Activated CD4-positive, alpha-beta T cell treated with anti-CD3 and anti-CD28 coated beads for 1 hour (primary cell): ENCODE measurements around the gene HNRNPUL1.
A peak's percentile ranks its signal among the peaks of the same experiment; 100 is the strongest.
"Not testable (repeated sequence)": the region's sequence is repeated elsewhere in the genome, so short reads cannot be mapped to it uniquely, and the experiment has no call there.

ENCODE experiments used
- DNase-seq: peaks from one replicate; pipeline ENCODE4 v3.0.0-alpha.2; 2020

The HNRNPUL1 gene

DNA sequence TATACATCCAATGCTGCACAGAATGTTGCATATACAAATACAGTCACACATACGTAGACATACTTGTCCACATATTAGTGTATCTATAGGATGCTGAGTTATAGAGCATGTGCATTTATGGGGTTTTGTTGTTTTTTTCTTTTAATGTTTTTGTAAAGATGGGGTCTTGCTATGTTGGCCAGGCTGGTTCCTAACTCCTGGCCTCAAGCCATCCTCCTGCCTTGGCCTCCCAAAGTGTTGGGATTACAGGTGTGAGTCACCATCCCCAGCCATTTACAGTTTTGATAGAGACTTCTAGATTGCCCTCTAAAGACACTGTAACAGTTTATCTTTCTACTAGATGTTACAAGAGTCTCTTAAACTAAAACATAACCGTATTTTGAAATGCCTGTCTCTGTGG lies 14.3 kb downstream of the HNRNPUL1 start:
- DNase-seq = no peak

DNA sequence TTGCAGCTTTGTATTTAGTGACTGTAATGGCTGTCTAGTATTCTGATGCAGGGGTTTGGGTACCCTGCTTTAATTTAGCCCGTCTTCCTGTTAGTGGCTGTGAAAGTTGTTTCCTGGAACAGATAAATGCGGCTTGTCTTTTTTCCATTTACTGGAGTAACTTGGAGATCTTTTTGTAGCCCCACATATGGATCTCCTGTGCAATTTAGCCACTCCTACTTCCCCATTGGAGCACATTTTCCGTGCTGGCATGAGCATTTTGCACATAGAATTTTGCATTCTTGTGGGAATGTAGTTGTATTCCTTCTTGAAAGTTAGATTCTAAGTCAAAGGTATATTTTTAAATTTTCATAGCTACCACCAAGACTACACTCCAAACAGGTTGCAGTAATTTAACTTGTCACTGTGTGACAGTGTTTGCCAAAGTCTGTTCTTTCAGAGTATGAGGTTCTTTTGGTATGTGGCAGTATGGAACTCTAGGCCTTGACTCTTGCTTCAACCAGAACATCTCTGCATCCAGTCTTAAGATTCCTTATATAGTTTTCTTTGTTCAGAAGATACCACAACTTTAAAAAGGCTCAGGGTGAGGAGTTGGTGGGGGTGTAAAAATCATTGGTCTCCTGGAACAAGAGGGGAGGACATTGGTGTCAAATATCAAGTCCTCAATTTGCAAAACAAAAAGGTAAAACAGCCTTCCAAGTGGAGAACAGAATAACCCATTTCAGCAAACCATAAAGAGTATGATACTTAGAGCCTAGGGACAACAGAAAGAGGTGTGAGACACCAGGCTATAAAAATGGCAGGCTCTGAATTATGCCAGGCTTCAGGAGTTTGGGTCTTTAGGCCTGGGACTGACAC lies 24.7 kb downstream of the HNRNPUL1 start:
- no peak for DNase-seq

DNA sequence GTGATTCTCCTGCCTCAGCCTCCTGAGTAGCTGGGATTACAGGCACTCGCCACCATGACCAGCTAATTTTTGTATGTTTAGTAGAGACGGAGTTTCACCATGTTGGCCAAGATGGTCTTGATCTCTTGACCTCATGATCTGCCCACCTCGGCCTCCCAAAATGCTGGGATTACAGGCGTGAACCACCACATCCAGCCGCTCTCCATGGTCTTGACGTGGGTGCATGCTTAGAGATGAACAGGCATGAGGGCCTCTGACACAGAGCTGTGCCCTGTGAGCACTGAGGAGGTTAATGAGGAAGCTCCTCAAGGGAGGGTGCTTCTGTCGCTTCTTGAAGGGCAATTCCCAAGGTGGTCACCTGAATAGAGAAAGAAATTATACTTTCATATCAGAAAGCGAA lies 25.6 kb downstream of the HNRNPUL1 start:
- not testable (repeated sequence) for DNase-seq

DNA sequence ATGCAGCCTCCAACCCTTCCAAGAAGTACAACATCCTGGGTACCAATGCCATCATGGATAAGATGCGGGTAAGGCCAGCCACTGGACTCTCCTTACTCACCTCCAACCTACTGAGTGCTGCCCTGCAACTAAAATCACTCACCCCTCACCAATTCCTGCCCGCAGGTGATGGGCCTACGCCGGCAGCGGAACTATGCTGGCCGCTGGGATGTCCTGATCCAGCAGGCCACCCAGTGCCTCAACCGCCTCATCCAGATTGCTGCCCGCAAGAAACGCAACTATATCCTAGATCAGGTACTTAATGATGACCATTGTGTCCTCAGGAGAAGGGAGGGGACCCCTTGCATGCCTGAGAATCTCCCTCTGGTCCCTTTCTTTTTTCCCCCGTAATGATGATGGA lies 30.2 kb downstream of the HNRNPUL1 start:
- DNase-seq = no peak

DNA sequence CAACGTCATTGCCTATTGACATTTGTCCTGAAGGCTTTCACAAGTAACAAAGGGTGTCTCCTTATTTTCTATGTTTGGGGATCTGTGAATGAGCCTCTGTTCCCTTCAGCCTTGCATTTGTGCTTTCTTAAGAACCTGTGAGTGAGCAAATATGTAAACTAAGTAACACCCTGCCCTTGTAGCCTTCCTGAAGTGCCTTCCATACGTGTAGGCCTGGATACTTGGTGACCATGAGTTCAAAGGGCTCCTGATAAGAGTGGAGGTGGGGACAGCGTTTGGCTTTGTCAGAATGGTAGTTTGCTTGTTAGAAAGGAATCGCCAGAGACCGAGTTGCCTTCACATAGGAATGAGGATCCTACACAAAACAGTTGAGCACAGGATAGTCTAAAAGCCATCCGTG lies 31.3 kb downstream of the HNRNPUL1 start:
- DNase-seq = no peak

DNA sequence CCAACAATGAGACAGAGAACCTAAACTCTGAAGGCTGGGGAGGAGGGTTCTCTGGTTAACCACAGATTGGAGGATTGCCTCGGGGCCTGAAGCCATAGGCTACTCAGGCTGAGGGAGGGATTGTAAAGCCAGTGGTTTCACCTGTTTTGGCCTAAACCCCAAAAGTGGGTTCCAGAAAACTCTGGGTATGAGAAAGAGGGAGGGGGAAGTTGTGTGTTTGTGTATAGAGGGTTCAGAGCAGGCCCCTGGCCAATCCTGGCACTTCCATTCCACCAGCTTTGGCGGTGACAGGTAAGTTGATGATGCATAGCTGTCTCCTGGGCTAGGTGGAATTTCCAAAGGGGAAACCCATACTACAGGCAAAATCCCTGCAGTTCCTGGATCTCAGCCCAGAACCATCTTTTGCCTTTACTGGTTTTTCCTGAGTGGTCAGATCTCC lies 32.3 kb downstream of the HNRNPUL1 start:
- no peak for DNase-seq

DNA sequence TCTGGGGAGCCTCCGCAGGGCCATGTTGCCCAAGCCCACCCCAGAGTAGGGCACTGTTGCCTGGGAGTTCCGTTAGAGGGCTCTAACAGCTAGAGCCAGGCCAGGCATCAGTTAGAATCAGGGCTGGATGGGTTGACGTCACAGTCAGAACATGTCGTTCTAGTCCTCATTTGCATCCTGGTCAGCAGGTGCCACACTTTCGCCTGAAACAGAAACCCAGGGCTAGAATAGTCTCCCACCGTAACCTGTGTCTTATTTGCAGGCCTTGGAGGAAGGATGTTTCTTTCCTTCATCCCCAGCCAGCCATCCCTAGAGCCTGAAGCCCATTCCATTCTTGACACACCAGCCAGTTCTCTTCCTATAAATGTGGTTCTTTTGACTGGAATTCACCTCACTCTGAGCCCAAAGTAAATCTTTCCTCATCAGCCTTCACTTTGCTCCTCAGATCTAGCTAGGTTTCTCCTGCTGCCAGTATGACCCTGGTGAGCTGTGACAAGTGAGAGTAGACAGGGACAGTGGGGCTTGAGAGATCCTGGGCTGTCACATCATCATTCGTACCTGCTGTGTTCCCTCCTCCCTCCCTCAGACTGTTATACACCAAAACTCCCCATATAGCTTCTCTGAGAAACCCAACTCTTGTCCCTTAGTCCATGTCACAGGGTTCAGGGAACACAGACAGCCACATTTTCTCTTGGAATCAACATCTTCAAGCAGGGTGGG lies 33.6 kb downstream of the HNRNPUL1 start:
- no peak for DNase-seq

DNA sequence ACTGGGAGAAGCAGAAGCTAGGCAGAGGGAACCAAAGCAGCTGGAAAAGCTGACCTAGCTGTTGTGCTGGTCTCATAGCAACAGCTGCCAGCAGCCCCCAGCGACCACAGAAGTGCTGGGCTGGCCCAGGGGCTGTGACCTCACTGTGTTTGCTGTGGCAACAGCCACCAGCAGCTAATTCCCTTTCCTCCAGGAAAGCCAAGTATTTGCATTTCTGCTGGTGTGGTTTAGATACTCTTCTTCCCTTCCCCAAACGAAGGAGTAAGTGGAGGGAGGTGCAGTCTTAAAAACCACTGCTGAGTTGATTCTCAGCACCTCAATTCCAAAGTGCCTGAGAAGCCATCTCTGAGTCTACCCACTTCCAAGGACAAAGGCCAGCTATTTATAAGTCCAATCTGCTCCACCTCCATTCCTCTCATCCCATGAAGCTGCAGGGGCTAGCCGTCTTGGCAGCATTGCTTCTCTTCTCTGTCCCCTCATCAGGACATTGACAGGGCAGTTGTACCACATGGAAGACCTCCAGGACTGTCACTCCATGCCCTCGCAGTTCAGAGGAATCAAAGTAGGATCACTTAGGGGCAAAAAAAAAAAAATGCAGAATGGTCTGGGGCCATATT lies 34.3 kb downstream of the HNRNPUL1 start:
- DNase-seq = no peak

DNA sequence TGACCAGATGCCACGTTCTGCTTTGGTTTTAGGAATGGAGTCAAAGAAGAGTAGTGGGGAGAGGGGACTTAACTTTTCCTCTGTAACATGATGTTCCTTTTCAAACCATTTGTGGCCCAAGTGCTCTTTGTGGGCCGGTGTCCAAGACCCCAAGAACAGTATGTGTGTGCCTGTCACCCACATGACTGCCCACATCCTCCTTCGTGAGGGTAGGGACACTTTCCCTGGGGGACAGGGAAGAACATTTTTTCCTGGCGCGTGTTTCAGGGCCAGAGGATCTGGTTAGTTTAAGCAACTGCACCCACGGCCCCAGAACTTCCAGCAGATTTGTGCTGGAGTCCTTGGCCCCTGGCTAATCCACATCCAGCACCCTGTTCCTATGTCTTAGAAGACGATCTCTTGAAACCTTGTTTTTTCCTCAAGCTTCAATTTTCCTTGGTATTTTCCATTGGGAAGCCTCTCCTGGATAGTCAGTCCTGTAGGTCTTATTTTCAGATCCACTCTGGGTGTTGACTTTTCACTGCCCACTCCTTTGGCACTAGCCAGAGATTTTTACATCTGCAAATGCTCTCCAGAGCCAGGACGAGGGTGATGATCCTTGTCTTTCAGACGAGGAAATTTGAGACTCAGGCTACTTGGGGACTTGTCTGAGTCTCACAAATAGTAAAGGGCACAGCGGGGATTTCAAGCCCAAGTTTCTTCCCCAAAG lies 35.0 kb downstream of the HNRNPUL1 start:
- DNase-seq = no peak

DNA sequence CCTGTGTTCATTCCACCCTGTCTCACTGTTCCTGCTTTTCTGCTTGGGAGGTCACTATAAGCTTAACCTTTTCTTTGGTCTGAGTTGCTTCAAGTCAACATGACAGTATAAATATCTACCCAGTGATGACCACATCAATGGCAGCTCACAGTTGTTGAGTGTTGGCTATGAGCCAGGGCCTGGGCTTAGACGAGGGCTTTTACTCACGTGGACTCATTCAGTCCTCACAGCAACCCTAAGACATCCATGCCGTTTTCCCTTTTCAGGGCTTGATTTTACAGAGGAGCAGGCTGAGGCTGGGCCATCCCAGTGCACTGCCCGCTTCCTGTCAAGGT lies 35.5 kb downstream of the HNRNPUL1 start:
- DNase-seq = no peak

DNA sequence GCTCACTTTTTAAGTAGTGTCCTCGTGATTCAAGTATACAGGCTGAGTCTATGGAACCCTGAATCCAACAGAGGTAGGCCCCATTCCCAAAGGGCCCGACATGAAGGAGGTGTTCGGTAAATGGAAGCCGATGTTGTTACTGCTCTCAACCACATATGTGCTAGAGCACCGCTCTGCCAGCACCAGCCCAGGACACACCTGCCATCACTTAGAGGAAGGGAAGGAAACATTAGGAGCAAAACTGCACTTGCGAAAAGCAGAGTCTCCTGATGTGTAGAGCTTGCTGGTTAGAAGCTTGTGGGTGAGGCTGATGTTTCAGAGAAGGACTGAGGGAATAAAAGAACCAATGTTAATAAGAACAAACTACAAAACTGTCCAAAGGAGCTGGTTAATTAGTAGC lies 36.4 kb downstream of the HNRNPUL1 start:
- DNase-seq = no peak

DNA sequence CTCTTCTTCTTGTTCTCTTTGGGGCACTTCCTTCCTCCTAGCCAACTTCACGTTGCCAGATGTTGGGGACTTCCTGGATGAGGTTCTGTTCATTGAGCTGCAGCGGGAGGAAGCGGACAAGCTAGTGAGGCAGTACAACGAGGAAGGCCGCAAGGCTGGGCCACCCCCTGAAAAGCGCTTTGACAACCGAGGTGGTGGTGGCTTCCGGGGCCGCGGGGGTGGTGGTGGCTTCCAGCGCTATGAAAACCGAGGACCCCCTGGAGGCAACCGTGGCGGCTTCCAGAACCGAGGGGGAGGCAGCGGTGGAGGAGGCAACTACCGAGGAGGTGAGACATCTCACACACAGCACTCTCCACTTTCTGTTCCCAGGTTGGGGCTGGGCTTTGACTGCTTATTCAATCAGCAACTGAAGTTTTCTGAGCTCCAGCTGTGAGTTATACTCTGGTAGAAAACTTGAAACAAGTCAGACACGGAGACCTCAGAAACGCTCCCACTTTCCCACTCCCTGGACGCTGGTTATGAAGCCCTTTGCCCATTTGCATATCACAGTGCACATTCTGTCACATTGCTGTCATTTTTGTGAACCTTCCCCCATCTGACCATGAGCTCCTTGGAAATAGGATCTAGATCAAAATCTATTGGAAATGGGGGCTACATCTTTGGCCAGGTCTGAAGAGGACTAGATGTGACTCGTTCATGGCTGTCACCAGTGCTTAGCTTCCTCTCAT lies 38.6 kb downstream of the HNRNPUL1 start:
- no peak for DNase-seq

DNA sequence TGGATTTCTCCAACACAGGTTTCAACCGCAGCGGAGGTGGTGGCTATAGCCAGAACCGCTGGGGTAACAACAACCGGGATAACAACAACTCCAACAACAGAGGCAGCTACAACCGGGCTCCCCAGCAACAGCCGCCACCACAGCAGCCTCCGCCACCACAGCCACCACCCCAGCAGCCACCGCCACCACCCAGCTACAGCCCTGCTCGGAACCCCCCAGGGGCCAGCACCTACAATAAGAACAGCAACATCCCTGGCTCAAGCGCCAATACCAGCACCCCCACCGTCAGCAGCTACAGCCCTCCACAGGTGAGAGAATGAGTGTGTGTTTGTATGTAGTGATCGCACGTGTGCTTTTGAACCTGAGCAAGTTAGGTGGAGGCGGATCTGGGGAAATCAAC lies 39.8 kb downstream of the HNRNPUL1 start:
- no peak for DNase-seq

DNA sequence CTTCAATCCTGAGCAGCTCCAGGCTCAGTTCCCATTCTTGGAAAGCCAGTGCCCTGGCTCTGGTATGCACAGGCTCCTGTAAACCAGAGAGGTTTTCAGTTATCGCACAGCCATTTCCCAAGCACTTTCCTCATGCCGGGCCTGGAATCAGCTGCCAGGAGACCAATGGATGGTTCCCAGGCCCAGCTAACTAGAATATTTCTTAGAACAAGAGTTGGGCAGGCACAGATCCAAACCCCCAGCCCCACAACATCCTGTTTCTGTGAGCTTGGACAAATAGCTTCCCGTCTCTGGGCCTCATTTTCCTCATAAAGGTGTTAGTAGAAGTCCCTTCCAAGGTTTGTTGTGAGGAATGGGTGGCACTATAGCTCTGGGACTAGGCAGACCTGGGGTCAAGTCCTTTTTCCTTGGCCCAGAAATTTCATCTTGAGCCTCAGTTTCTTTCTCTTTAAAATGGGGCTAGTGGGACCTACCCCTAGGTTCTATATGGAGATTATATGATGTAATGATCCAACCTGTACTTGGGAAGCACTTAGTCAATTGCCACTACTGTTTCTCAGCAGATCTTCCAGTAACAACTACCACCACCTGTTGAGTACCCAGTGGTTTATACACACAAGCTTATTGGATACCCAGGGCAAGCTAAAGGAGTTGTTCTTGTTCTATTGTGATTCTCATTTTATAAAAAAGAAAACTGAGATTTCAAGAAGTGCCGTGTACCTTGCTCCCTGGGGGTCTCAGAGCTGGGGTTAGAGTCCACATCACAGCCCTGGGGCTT lies 40.7 kb downstream of the HNRNPUL1 start:
- DNase-seq = no peak

DNA sequence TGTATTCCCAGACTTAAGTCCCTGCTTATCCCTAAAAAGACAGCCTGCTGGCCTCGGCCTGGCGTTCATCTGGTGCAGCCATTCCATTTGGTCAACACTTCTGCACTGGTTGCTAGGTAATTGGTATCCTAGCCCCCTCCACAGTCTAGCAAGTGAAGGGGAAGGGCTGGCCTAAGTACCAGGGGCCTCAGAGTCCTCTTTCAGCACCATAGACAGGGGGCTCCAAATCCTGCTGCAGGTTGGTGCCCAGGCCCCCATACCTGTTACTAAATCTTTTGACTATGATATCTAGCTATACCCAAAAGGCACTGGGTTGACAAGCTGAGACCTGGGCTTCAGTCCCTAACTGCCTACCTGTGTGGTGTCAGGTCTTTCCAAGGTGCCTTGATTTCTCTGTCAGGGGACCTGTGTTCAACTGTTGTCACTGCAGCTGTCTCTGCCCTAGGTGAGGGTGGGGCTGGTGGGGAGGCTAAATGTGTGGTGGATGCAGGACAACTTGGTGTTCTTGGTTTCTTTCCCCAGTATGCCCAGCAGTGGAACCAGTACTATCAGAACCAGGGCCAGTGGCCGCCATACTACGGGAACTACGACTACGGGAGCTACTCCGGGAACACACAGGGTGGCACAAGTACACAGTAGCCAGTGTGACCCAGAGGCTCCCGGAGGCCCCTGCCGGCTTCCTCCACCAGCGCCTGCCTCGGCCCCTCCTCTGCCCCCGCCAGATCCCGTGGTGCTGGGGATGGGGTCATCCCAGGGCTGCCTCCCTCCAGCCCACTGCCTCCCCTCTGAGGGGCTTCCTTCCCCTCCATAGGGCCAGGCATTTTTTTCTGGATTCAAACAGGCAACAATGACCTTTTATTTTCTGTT lies 42.0 kb downstream of the HNRNPUL1 start:
- DNase-seq = no peak

DNA sequence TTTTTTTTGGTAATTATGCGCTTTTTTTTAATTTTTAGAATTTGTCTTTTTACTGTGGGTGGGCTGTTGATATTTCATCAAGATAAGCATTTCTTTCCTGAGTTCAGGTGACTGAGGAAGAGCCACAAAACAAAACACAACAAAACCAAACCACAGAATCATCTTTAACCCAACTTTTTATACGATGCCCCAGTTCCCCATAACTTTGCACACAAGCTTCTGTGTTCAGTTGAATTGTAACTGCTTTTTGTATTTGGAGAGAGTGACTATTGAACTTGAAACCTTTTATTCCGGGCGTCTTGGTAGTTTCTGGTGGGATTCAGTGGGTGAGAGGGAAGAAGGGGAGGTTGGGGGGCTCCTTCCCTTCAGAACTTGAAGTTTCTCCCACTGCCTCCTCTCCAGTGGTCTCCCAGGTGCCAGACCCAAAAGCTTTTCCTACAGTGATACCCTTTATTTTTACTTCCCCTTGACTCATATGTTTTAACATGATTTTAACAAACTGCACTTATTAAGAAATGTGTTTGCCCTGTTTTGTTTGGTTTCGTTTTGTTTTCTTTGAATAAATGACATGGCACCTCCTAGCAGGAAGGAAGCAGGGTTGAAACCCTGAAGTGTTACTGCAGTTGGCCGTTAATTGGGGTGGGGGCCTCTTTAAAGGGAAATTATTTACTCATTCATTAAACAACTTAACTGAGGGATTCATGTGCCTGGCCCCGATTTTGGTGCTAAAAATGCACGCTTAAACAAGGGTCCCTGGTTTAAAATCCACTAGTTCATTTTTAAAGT lies 43.1 kb downstream of the HNRNPUL1 start:
- no peak for DNase-seq

DNA sequence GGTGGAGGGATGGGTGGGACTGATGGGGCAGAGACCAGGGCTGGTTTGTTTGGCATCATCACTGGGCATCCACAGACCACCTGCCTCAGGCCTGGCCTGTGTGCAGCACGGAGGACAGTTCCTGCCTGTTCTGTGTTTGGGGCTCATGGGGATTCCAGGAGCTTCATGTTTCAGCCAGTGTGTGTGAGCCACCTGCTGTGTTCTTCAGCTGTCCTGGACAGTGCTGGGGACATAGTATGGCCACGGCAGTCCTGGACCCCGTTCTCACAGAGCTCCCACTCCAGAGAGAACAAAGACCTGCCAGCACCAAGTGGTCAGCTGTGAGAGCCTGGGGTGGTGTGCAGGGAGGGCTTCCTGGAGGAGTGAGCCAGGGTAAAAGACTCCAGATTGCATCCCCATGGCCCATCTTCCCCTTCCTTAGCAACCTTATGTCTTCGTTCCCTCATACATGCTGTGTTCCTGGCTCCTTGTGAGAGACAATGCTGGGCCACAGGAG lies 43.8 kb downstream of the HNRNPUL1 start:
- DNase-seq = no peak

DNA sequence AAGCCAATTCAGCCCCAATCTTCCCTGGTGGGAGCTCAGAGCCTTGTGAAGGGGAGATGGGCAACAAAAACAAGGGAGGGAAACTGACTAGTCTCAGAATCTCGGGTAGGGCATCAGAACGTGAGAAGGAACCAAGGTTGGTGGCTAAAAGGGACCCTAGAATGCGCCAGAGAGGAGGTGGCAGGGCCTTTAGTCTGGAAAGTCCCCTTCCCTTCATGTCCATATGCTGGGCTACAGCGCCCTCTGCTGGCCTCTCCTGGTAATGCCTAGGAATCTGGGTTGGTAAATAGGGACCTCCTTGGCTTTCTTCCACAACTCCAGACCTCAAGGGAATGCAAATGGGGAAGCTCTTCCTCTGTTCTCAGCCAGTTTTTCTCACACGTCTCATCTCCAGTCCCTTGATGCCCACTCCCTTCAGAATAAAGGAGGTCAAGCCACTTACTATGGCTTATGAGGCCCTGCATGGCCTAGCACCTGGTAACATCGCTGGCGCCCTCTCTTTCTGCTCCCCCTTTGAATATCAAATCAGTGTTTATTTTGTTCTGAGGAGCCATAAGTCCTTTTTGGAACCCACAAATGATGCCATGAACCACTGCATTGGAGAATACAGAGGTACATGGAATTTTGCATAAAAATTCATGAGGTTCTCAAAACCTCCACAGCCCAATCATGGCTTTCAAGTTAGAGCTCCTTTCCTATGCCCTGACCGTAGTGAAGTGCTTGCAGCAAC lies 44.4 kb downstream of the HNRNPUL1 start:
- peak; percentile 89 for DNase-seq
